GM21423 (cell line): ENCODE measurements around the gene ADAMTS17.

Experiments
- ATAC-seq: cut with Tn5 transposase; IDR thresholded peaks from one replicate; pipeline ENCODE4 v1.9.1; 2021; ENCODE audit warnings: mild to moderate bottlenecking, moderate library complexity; ENCODE audit not compliant: unreplicated experiment

Gene ADAMTS17

GRCh38 chr15:100341750-100342560, at the start of gene ADAMTS17:
TSS of gene ADAMTS17 (minus strand) at chr15:100341975. CDS start at chr15:100341899, 76 bp downstream.
- peak; percentile 95 for ATAC-seq

GRCh38 chr15:100385300-100386050, 43.7 kb upstream of the ADAMTS17 start:
- ATAC-seq = no peak

GRCh38 chr15:100384108-100384410, 42.3 kb upstream of the ADAMTS17 start:
- ATAC-seq = no peak

GRCh38 chr15:100383302-100384107, 41.7 kb upstream of the ADAMTS17 start:
- ATAC-seq = no peak

GRCh38 chr15:100373942-100374341, 32.2 kb upstream of the ADAMTS17 start:
- no peak for ATAC-seq

GRCh38 chr15:100373120-100373896, 31.5 kb upstream of the ADAMTS17 start:
- ATAC-seq = no peak

GRCh38 chr15:100372739-100373119, 31.0 kb upstream of the ADAMTS17 start:
- no peak for ATAC-seq

GRCh38 chr15:100355342-100355741, 13.6 kb upstream of the ADAMTS17 start:
- no peak for ATAC-seq

- ATAC-seq = peak; percentile 46
Observed at GRCh38 chr15:100353449-100353848, 11.7 kb upstream of the ADAMTS17 start.

GRCh38 chr15:100350434-100351226, 8.9 kb upstream of the ADAMTS17 start:
- no peak for ATAC-seq

GRCh38 chr15:100349696-100350433, 8.1 kb upstream of the ADAMTS17 start:
- ATAC-seq = peak; percentile 87

- ATAC-seq = no peak
Observed at GRCh38 chr15:100349321-100349695, 7.5 kb upstream of the ADAMTS17 start.

- ATAC-seq = no peak
Observed at GRCh38 chr15:100348578-100348977, 6.8 kb upstream of the ADAMTS17 start.

GRCh38 chr15:100346866-100347512, 5.2 kb upstream of the ADAMTS17 start:
- no peak for ATAC-seq

GRCh38 chr15:100345438-100345837, 3.7 kb upstream of the ADAMTS17 start:
- no peak for ATAC-seq

- ATAC-seq = no peak
Observed at GRCh38 chr15:100343251-100343650, 1.5 kb upstream of the ADAMTS17 start.

GRCh38 chr15:100341239-100341749, 481 bp downstream of the ADAMTS17 start:
- ATAC-seq = no peak

GRCh38 chr15:100340721-100341238, 995 bp downstream of the ADAMTS17 start:
- no peak for ATAC-seq
